HG03175 (cell line): ENCODE measurements around the gene GNG7.
A peak's percentile ranks its signal among the peaks of the same experiment; 100 is the strongest.
"Not testable (repeated sequence)": the region's sequence is repeated elsewhere in the genome, so short reads cannot be mapped to it uniquely, and the experiment has no call there.

Experiments used
- ATAC-seq: cut with Tn5 transposase; IDR thresholded peaks from one replicate; pipeline ENCODE4 v1.9.1; 2021; ENCODE audit warnings: mild to moderate bottlenecking, moderate library complexity; ENCODE audit not compliant: unreplicated experiment

GNG7 gene

DNA sequence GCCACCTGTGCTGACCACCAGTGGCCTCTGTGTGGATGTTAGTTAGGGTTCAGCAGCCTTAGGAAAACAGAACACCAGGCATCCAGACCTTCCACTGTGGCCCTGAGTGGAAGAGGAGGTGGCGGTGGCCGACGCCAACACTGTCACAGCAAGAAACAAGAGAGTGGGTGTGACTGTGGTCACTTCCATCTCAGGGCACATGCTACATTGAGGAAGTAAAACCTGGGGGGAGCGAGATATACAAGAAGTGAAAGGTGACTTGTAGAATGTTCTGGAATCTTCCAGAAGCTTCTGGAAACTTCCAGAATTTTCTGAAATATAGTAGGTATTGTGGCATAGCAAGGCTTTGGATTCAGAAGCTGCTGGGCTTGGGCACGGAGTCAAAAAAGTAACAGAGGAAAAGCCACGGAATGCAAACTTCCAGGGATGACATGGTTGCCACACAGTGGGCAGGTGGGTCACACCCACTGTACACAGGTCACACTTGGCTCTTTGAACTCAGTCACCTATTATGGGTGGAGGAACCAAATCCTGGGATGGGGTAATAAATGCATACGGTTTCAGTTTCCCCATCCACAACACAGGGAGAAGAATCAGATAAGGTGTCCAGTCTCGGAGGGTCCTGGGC lies 24.3 kb downstream of the GNG7 start:
- peak; percentile 57 for ATAC-seq

DNA sequence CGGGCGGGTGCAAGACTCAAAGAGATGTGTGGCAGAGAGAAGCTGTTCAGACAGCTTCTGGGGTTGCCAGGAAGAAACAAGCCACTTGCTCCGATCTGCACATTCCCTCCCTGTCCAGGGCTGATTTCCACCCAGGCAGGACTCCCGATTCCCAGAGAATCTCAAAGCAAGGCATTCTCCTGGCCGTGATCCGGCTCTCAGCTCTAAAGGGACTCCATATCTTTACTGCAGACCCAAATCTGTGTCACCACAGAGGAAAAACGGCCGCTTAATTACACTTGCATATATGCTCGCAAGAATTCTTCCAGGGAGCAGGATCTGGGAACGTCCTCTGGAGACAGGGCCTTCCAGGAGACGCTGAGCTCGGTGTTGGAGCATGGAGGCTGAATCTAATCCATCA lies 25.7 kb downstream of the GNG7 start:
- no peak for ATAC-seq

DNA sequence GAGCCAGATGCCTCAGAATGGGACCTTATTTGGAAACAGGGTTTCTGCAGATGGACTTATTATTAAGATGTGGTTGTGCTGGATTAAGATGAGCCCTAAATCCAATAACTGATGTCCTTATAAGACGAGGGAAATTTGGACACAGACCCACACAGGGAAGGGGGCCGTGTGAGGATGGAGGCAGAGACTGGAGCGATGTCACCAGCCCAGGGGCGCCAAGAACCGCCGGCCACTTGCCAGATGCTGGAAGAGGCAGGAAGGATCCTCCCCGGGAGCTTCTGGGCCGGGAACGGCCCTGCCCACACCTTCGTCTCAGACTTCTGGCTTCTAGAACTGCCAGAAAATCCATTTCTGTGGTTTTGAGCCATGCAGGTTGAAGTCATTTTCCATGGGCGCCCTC lies 26.6 kb downstream of the GNG7 start:
- ATAC-seq = no peak

DNA sequence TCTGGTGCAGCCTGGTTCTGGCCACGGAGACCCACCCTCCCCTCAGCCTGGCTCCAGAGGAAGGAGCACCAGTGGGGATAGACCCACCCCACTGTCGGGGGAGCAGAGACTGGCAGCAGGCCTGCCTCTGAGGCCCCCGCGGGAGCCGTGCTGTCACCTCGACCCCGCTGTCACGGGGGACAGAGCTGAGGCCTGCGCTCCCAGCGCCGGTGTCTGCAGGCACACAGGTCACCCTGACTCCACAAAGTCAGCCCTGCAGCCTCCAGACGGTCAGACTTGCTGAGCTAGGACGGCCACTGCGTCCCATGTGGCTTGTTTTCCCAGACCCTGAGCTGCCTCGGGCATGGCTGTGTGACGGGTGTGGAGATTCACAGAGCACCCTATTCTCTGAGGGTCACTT lies 32.3 kb downstream of the GNG7 start:
- ATAC-seq = no peak

DNA sequence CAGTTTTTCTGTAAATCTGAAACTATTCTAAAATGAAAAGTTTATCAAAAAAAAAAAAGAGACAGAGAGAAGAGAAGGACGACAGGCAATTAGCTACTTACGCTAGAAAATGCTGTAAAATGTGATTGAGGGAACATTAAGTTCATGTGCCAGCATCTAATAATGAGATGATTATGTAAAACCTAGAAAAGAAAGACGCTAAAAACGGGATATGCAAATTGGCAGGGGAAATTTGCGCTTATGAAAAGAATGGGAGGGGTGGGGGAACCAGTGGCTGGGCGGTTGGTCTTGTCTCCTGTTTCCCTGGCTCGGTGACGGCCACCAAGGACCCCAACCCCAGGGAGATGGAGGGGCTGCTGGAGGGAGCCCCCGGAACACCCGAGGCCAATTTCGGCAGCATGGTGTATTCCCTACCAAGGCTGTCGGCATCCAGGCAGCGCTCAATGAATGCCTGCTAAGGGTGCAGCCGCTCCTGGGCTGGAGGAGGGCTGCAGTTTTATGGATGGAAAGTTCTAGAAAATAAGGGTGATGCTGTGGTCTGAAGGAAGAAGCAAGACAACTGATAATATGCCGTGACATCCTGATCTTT lies 34.2 kb downstream of the GNG7 start:
- no peak for ATAC-seq

DNA sequence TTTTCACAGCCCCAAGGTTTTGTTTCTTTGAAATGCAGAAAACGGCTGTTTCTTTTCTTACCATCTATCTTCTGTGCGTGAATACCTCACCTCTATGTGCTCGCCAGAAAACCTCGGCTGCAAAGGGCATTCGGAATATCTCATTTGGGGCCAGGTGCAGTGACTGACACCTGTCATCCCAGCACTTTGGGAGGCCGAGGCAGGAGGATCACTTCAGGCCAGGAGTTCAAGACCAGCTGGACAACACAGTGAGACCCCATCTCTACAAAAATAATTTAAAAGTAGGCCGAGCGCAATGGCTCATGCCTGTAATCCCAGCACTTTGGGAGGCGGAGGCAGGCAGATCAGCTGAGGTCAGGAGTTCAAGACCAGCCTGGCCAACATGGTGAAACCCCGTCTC lies 35.1 kb downstream of the GNG7 start:
- not testable (repeated sequence) for ATAC-seq

DNA sequence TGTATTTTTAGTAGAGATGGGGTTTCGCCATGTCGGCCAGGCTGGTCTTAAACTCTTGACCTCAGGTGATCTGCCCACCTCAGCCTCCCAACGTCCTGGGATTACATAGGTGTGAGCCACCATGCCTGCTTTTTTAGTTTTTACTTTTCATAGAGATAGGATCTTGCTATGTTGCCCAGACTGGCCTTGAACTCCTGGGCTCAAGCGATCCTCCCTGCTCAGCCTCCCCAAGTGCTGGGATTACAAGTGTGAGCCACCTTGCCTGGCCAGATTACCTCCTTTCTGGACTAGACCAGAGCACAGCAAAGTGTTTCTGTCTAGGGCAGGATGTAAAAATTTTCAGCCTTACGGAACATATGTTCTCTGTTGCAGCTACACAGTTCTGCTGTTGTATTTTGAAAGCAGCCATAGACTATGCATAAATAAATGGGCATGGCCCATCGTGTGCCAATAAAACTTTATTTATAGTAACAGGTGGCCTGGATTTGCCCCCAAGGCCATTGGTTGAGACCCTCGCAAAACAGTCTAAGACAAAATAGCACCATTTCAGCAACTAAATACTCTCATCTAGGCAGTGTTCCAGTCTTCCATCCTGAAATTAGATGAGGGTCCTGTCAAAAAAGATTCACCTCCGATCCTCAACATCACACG lies 36.0 kb downstream of the GNG7 start:
- ATAC-seq = no peak

DNA sequence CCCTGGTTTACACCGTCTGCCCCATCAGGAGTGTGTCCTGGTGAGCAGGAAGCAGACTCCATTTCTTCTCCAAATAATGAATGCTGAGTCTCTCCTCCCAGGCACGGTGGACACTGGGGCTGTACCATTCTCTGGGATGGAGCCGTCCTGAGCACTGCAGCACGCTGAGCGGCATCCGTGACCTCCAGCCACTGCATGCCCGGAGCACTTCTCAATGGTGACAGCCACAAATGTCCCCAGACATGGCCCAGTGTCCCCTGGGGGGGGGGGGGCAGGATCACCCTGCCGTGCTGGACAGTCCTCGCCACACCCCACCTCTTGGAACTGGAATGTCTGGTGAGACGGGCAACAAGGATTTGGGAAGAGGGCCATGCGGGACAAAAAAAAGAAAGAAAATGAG lies 37.4 kb downstream of the GNG7 start:
- ATAC-seq = no peak

DNA sequence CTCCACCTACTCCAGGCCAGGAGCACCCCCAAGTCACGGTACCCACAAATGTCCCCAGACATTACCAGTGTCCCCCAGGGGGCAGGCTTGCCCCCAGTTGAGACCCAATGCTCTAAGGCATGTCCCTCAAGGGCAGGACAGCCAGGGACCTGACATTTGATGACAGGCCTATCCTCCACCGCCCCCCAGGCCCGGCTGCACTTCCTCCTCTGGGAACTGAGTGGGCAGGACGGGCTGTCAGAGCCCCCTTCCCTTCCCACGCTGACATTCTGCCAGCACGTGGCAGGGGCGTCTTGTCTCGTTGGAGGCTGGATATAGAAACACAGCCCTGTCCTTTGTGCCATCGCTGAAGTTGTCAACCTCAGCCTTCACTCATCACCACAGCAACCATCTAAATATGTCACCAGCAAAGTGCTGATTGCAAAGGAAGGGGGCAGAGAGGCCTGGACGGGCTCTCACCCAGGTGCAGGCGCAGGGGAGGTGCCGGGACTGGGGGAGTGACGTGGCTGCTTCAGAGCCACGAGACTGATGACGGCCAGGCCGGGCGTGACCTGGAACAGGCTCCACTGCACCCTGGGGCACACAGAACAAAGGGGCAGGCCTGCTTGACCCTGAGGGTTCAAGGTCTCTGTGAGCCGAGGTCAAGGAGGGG lies 38.4 kb downstream of the GNG7 start:
- ATAC-seq = peak; percentile 84

DNA sequence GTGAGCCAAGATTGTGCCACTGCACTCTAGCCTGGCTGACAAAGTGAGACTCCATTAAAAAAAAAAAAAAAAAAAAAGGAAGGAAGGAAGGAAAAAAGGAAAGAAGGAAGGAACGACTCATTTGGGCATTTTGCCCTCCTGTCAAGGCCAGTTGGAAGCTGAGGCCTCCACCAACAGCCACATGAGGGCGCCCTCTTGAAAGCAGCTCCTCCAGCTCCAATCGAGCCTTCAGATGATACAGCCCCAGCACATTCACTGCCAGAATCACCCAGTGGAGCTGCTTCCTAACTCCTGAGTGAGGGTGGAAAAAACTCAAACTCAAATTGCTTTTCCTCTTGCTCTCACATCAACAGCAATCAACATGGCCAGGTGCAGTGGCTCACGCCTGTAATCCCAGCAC lies 40.9 kb downstream of the GNG7 start:
- ATAC-seq = no peak

DNA sequence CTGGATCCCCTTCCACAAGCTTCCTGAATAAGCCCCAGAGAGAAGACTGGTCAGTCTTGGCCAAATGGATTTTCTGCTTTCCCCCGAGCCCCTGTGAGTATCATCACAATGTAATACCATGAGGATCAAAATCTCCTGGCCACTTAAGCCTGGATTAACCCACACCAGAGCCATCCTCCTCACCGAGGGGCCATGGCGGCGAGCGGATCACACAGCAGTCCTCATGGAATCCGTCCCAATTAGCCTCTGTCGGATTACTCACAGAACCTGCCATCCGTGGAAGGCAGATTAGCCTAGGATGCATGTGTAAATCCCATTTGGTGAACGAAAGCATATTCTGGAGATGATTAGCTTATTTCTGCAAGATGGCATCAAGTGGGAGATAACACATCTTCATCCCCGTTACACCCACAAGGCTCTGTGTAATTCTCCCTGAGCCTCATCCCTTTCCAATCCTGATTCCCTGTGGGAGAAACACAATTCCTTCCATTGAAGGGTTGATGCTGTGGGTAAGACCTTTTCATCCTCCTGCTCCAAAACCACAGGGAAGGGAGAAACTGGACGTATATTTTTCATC lies 42.5 kb downstream of the GNG7 start:
- ATAC-seq = no peak

DNA sequence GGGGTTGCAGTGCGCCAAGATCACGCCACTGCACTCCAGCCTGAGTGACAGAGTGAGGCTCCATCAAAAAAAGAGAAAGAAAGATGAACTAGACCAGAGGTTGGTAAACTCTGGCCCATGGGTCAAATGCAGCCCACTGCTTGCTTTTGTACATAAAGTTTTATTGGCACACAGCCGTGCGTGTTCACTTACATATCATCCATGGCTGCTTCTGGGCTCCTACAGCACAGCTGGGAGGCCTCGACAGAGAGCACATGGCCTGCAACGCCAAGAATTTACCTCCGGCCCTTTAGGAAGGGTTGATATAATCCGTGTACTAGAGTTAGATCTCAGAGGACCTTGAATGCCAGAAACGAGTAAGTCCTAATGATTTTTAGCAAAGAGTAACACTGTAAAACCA lies 46.0 kb downstream of the GNG7 start:
- no peak for ATAC-seq

DNA sequence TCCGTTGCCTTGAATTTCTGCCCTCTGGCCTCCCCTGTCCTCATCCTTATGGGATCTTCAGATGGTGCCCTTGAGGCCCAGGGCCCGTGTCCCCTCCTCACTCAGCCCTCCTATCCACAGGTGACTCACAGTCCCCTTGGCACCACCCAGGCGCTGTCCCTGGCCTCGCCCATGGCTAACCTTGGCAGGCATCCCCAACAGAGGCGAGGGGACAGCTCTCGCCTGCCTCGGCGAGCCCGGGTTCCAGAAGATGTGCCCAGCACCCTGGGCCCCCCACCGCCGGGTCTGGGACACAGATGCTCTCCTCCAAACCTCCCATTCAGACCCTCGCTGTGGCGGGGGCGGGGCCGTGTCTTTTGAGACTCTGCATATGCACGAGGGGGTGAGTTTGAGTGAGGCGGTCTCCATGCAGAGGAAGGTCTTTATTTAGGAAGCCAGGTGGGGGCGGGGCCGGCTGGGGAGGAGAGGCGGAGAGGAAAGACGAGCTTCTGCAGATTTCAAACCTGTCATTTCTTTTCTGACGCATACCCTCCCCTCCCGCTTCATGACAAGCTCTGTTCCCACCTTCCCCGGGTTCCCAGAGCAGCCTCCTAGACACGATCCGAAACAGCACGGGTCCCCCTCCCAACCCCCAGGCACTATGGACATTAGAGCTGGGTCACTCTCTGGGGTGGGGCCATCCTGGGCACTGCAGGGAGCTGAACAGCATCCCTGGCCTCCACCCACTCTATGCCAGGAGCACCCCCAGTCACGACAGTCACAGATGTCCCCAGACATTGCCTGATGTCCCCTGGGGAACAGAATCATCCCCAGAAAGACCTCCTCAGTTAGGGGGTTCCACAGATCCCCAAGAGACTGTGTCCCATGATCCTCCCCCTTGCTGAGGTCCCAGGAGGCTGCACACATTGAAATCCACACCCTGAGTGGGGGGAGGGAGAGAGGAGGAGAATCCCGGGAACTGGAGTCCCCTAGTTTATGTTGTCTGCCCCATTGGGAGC lies 48.5 kb downstream of the GNG7 start:
- no peak for ATAC-seq

DNA sequence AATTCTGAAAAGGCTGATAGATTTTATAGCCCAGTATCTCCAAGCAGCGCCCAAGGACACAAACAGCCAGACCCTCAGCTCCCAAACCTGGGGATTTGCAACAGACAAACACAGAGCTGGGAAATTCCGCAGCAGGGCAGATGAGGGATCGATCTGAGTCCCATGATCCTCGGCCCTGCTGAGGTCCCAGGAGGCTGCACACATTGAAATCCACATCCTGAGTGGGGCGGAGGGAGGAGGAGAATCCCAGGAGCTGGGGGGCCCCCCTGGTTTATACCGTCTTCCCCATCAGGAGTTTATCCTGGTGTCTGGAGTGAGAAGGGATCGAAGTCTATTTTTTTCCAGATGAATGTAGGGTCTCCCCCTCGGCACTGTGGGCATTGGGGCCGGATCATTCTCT lies 49.3 kb downstream of the GNG7 start:
- no peak for ATAC-seq

DNA sequence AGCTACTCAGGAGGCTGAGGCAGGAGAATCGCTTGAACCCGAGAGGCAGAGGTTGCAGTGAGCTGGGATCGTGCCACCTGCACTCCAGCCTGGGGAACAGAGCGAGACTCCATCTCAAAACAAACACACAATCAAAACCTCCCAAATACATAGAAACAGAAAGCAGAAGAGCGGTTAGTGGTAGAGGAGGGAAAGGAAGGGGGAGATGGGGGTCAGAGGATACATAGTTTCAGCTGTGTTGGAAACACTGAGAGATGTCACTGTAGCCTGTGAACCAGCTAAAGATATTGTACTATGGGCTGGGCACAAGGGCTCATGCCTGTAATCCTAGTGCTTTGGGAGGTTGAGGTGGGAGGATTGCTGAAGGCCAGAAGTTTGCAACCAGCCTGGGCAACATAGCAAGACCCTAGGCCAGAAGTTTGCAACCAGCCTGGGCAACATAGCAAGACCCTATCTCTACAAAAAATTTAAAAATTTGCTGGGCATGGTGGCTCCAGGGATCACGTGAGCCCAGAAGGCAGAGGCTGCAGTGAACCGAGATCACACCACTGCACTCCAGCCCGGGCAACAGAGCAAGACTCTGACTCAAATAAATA lies 49.9 kb downstream of the GNG7 start:
- ATAC-seq = no peak

DNA sequence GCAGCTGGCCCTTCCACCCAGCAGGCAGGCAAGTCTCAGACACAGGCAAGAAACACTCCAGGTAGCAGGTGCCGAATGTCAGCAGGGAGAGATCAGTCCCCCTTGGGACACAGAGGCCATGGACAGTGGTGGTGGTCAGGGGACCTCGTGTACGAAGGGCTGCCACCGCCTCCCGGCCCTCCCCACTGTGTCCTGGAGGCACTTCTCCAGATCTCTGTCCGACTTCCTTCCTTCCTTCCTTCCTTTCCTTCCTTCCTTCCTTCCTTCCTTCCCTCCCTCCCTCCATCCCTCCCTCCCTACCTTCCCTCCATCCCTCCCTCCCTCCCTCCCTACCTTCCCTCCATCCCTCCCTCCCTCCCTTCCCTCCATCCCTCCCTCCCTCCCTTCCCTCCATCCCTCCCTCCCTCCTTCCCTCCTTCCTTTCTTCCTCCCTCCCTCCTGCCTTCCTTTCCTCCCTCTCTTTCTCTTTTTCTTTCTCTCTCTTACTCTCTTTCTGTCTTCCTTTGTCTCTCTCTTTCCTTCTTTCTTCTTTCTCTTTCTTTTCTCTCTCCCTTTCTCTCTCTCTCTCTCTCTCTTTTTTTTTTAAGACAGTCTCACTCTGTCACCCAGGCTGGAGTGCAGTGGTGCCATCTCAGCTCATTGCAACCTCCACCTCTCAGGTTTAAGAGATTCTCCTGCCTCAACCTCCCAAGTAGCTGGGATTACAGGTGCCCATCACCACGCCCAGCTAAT lies 51.3 kb downstream of the GNG7 start:
- ATAC-seq = not testable (repeated sequence)

DNA sequence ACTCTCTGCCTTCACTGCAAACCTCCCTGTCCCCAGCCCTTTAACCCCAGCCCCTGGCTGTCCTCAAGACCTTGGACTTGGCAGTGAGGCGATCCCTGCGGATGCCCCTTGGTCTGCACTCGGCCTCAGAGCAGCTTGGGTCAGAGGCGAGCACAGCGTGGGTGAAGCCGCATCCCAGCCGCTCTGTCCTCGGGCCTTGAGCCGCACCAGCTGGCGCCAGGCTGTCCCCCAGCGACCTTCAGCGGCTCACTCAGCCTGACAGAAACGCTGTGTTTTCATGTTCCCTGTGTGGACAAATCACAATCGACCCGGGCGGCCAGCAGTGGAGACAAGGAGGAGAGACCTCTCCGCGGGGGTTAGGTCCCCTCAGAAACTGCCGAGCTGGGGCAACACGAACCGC lies 52.0 kb downstream of the GNG7 start:
- ATAC-seq = no peak

DNA sequence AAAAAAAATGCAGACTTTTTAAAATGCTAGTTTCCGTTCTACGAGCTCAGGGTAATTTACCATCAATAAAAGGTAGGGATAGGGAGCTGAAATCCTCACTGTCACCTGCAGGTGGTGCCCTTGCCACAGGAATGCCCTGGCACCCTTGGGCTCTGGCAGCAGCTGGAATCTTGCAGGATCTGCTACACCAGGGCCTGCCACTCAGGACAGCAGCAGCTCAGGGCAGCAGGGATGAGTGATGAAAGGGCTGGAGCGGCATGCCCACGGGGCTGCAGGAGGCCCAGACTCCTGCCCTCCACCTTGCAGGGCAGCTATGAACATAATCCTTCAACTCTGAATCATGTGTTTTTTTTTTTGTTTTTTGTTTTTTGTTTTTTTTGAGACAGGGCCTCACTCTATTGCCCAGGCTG lies 54.0 kb downstream of the GNG7 start:
- ATAC-seq = no peak

DNA sequence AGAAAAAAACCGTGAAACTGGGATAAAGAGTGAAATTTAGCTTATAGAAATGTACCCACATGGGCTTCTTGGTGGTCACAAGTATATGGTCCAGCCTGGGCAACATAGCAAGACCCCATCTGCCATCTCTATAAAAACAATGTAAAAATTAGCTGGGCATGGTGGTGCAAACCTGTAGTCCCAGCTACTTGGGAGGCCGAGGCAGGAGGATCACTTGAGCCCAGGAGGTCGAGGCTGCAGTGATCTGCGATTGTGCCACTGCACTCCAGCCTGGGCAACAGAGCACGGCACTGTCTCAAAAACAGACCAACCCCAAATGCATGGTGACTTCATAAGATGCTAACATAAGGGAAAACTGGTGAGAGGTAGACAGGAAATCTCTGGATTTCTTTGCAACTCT lies 54.4 kb downstream of the GNG7 start:
- ATAC-seq = no peak
